Endothelial cell of umbilical vein (primary cell): ENCODE data around the gene D2HGDH.

ENCODE experiments used
- EZH2 ChIP-seq: IDR thresholded peaks from 2 replicates; pipeline ENCODE4 v1.6.1; 2012; ENCODE audit warnings: borderline replicate concordance, low read depth, mild to moderate bottlenecking, moderate library complexity, low read length, inconsistent platforms; ENCODE audit not compliant: severe bottlenecking
- FOS ChIP-seq: IDR thresholded peaks from 2 replicates; pipeline ENCODE4 v1.6.1; 2011; ENCODE audit warnings: mild to moderate bottlenecking, low read length, moderate library complexity, borderline replicate concordance; ENCODE audit not compliant: insufficient read depth
- MAX ChIP-seq: IDR thresholded peaks from 2 replicates; pipeline ENCODE4 v1.6.1; 2011; ENCODE audit not compliant: insufficient read depth, insufficient read length
- MYC ChIP-seq: IDR thresholded peaks from one replicate; pipeline ENCODE4 v1.6.1; 2011; ENCODE audit warnings: mild to moderate bottlenecking, low read depth, low read length
- POLR2A ChIP-seq: IDR thresholded peaks from 2 replicates; pipeline ENCODE4 v1.6.1; 2012; ENCODE audit warnings: low read depth, mild to moderate bottlenecking, control low read depth, low read length
- POLR2AphosphoS5 ChIP-seq: IDR thresholded peaks from 2 replicates; pipeline ENCODE4 v1.6.1; 2012; ENCODE audit warnings: low read depth, mild to moderate bottlenecking, control low read depth, low read length, moderate library complexity; ENCODE audit not compliant: insufficient read depth
- TF ChIP-seq, protein P1 (sequence below), 2 donors: IDR thresholded peaks; 1 replicate in 1 of 2; 2 replicates in 1 of 2; pipeline ENCODE4 v1.5.1; 2011; ENCODE audit warnings: low read length in 2 of 2, mild to moderate bottlenecking in 2 of 2, moderate library complexity in 2 of 2, control low read depth in 1 of 2, inconsistent platforms in 1 of 2, low read depth in 1 of 2; ENCODE audit not compliant: insufficient read depth in 1 of 2; ENCODE audit errors: extremely low read depth in 1 of 2

GRCh38 chr2:241801611-241802420 lies 67.4 kb downstream of the D2HGDH start:
- no peak for TF ChIP-seq POLR2A
- TF ChIP-seq, protein P1, sequence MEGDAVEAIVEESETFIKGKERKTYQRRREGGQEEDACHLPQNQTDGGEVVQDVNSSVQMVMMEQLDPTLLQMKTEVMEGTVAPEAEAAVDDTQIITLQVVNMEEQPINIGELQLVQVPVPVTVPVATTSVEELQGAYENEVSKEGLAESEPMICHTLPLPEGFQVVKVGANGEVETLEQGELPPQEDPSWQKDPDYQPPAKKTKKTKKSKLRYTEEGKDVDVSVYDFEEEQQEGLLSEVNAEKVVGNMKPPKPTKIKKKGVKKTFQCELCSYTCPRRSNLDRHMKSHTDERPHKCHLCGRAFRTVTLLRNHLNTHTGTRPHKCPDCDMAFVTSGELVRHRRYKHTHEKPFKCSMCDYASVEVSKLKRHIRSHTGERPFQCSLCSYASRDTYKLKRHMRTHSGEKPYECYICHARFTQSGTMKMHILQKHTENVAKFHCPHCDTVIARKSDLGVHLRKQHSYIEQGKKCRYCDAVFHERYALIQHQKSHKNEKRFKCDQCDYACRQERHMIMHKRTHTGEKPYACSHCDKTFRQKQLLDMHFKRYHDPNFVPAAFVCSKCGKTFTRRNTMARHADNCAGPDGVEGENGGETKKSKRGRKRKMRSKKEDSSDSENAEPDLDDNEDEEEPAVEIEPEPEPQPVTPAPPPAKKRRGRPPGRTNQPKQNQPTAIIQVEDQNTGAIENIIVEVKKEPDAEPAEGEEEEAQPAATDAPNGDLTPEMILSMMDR (IDR thresholded peaks at IDR 0.05; ENCODE audit: extremely low read depth in 1 of 2, insufficient read depth in 1 of 2, low read depth in 1 of 2, low read length in 2 of 2): no peak
- no peak for TF ChIP-seq POLR2AphosphoS5
- no peak for TF ChIP-seq MAX
- TF ChIP-seq EZH2: no peak
- TF ChIP-seq FOS: no peak
- no peak for TF ChIP-seq MYC
